HEK293T (cell line): ENCODE data around the gene HIPK1.

Experiments
- CTCF ChIA-PET: fragments of 350-600 bp; formaldehyde crosslinking; extraction: SDS; loops from one replicate; lab custom pipeline; 2021; ENCODE audit warnings: antibody characterized with exemption, inconsistent platforms; lab: Yijun Ruan, JAX
- POLR2A ChIA-PET: fragments of 350-600 bp; formaldehyde crosslinking; extraction: SDS; loops from one replicate; lab custom pipeline; 2020; ENCODE audit warnings: antibody characterized with exemption, inconsistent platforms; lab: Yijun Ruan, JAX
- DNase-seq: peaks from one replicate; pipeline ENCODE4 v3.0.0; 2012; ENCODE audit warnings: mixed read lengths; ENCODE audit errors: extremely low spot score
- ARNT ChIP-seq: fragments of 450-650 bp; IDR thresholded peaks from 2 replicates; pipeline ENCODE4 v1.6.1; 2017; ENCODE audit warnings: mild to moderate bottlenecking
- BHLHE40 ChIP-seq: fragments of 450-650 bp; IDR thresholded peaks from 2 replicates; pipeline ENCODE4 v1.6.1; 2016; ENCODE audit warnings: mild to moderate bottlenecking, moderate library complexity, borderline replicate concordance
- CTBP1 ChIP-seq: fragments of 450-650 bp; IDR thresholded peaks from 2 replicates; pipeline ENCODE4 v1.6.1; 2016; ENCODE audit warnings: borderline replicate concordance
- ELF4 ChIP-seq: fragments of 450-650 bp; IDR thresholded peaks from 2 replicates; pipeline ENCODE4 v1.6.1; 2017; ENCODE audit warnings: antibody characterized with exemption
- FOXA1 ChIP-seq: fragments of 450-650 bp; IDR thresholded peaks from 2 replicates; pipeline ENCODE4 v1.6.1; 2016; ENCODE audit warnings: mild to moderate bottlenecking
- FOXK2 ChIP-seq: fragments of 450-650 bp; IDR thresholded peaks from 2 replicates; pipeline ENCODE4 v1.6.1; 2016; ENCODE audit warnings: mild to moderate bottlenecking
- FOXM1 ChIP-seq: fragments of 450-650 bp; IDR thresholded peaks from 2 replicates; pipeline ENCODE4 v1.6.1; 2017; ENCODE audit warnings: mild to moderate bottlenecking, borderline replicate concordance
- HDGF ChIP-seq: fragments of 450-650 bp; IDR thresholded peaks from 2 replicates; pipeline ENCODE4 v1.6.1; 2017; ENCODE audit warnings: antibody characterized with exemption, borderline replicate concordance
- L3MBTL2 ChIP-seq: fragments of 450-650 bp; conservative IDR thresholded peaks from 2 replicates; pipeline ENCODE4 v1.6.1; 2016; ENCODE audit warnings: mild to moderate bottlenecking
- LEF1 ChIP-seq: fragments of 450-650 bp; IDR thresholded peaks from 2 replicates; pipeline ENCODE4 v1.6.1; 2017; ENCODE audit warnings: mild to moderate bottlenecking, borderline replicate concordance
- NFRKB ChIP-seq: fragments of 450-650 bp; IDR thresholded peaks from 2 replicates; pipeline ENCODE4 v1.6.1; 2016; ENCODE audit warnings: mild to moderate bottlenecking, moderate library complexity
- SP1 ChIP-seq: fragments of 450-650 bp; IDR thresholded peaks from 2 replicates; pipeline ENCODE4 v1.6.1; 2017
- SUZ12 ChIP-seq: fragments of 450-650 bp; IDR thresholded peaks from 2 replicates; pipeline ENCODE4 v1.6.1; 2016; ENCODE audit warnings: mild to moderate bottlenecking
- TARDBP ChIP-seq: fragments of 450-650 bp; IDR thresholded peaks from 2 replicates; pipeline ENCODE4 v1.6.1; 2016
- ZNF384 ChIP-seq: fragments of 450-650 bp; IDR thresholded peaks from 2 replicates; pipeline ENCODE4 v1.6.1; 2016
- TF ChIP-seq, protein P1 (sequence below): fragments of 450-650 bp; IDR thresholded peaks from 2 replicates; pipeline ENCODE4 v1.6.1; 2016

The HIPK1 gene

DNA sequence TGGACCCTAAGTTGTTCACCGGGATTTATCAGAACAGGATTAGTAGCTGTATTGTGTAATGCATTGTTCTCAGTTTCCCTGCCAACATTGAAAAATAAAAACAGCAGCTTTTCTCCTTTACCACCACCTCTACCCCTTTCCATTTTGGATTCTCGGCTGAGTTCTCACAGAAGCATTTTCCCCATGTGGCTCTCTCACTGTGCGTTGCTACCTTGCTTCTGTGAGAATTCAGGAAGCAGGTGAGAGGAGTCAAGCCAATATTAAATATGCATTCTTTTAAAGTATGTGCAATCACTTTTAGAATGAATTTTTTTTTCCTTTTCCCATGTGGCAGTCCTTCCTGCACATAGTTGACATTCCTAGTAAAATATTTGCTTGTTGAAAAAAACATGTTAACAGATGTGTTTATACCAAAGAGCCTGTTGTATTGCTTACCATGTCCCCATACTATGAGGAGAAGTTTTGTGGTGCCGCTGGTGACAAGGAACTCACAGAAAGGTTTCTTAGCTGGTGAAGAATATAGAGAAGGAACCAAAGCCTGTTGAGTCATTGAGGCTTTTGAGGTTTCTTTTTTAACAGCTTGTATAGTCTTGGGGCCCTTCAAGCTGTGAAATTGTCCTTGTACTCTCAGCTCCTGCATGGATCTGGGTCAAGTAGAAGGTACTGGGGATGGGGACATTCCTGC lies 46.2 kb downstream of the HIPK1 start:
- no peak for TF ChIP-seq L3MBTL2
- ChIA-PET CTCF (no interaction called here), POLR2A (no interaction called here)
- no peak for DNase-seq

DNA sequence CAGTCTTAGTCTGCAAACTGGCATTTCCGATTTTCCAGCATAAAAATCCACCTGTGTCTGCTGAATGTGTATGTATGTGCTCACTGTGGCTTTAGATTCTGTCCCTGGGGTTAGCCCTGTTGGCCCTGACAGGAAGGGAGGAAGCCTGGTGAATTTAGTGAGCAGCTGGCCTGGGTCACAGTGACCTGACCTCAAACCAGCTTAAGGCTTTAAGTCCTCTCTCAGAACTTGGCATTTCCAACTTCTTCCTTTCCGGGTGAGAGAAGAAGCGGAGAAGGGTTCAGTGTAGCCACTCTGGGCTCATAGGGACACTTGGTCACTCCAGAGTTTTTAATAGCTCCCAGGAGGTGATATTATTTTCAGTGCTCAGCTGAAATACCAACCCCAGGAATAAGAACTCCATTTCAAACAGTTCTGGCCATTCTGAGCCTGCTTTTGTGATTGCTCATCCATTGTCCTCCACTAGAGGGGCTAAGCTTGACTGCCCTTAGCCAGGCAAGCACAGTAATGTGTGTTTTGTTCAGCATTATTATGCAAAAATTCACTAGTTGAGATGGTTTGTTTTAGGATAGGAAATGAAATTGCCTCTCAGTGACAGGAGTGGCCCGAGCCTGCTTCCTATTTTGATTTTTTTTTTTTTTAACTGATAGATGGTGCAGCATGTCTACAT lies 47.6 kb downstream of the HIPK1 start:
- POLR2A ChIA-PET: no interaction called here

DNA sequence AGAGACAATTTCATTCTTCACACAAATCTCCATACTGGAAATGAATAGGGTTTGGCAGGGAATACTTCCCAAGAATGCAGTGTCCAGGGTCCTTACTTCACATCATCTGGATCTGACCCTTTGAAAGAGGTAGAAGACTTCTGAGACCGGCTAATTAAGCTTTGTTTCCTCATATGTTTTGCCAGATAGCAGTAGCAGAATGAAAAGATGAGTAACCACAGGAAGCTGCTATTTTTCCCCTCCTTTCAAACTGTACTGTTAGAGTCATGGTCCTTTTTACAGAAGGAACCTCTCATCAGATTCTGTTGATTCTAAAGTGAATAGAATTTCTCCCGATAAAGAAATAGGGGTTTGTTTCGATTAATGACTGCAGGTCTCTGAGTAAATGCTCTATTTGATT lies 48.8 kb downstream of the HIPK1 start:
- CTCF ChIA-PET: interaction anchor here (0.6 to 1.7 kb wide), 3 partner anchors 31 to 305 kb away, joined by 5 to 16 read pairs (median 7); no protein-coding TSS in a partner anchor
- DNase-seq: no peak
- TF ChIP-seq TARDBP (no peak), ZNF384 (no peak), LEF1 (no peak), BHLHE40 (no peak), NFRKB (no peak)
- POLR2A ChIA-PET: no interaction called here

More for the DNA sequence above, 47.6 kb downstream of the HIPK1 start:
- CTCF ChIA-PET: interaction anchor here (0.6 to 1.7 kb wide), 6 partner anchors 30 to 306 kb away, joined by 3 to 16 read pairs (median 6); no protein-coding TSS in a partner anchor
- DNase-seq: peak; percentile 46
- no peak for TF ChIP-seq LEF1
- TF ChIP-seq SUZ12: no peak
- no peak for TF ChIP-seq HDGF
- TF ChIP-seq, protein P1, sequence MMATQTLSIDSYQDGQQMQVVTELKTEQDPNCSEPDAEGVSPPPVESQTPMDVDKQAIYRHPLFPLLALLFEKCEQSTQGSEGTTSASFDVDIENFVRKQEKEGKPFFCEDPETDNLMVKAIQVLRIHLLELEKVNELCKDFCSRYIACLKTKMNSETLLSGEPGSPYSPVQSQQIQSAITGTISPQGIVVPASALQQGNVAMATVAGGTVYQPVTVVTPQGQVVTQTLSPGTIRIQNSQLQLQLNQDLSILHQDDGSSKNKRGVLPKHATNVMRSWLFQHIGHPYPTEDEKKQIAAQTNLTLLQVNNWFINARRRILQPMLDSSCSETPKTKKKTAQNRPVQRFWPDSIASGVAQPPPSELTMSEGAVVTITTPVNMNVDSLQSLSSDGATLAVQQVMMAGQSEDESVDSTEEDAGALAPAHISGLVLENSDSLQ: no peak
- TF ChIP-seq FOXK2: no peak
- no peak for TF ChIP-seq CTBP1
- TF ChIP-seq L3MBTL2: no peak
- no peak for TF ChIP-seq ARNT
- no peak for TF ChIP-seq BHLHE40
- no peak for TF ChIP-seq FOXM1
- TF ChIP-seq ELF4: no peak
- TF ChIP-seq NFRKB: no peak
- TF ChIP-seq SP1: no peak
- TF ChIP-seq FOXA1: no peak
- TF ChIP-seq TARDBP: no peak
- TF ChIP-seq ZNF384: no peak

DNA sequence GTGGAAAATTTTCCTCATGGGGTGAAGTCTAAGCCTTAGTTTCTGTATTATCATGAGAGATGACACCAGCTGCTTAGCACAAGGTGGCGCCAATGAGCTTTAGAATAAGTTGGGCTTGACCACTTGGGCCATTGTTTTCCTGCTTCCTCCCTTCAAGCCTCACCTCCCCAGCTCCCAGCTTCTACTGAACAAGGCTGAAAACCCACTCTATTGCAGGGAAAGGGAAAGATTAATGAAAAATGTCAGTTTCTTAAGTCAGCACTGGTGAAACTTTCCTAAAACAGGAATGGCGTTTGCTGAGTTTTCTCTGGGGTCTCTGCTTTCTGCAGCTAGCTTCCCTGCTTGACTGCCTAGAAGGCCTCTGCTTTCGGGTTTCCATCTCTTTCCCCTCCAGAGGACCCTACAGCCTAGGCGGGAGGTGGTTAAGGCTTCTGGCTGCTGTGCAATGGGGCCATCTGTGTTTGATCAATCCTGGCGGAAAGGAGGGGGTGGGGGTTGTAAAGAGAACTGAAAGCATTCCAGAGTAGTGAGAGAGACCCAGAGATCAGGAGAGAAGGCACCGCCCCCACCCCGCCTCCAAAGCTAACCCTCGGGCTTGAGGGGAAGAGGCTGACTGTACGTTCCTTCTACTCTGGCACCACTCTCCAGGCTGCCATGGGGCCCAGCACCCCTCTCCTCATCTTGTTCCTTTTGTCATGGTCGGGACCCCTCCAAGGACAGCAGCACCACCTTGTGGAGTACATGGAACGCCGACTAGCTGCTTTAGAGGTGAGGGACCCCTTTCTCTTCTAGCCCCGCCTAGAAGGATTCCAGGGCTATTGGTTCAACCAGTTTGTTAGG lies 50.0 kb downstream of the HIPK1 start, which contains the start of gene OLFML3:
OLFML3 (plus strand) TSS at position 612 of the 840 bp plus-strand sequence; CDS start at position 655, 43 bp downstream.
- POLR2A ChIA-PET: interaction anchor here (1.0 to 1.5 kb wide), 2 partner anchors 22 to 304 kb away, joined by 3 read pairs; no protein-coding TSS in a partner anchor
- CTCF ChIA-PET: interaction anchor here (0.7 to 1.7 kb wide), 18 partner anchors 11 to 364 kb away, joined by 3 to 18 read pairs (median 4); partner anchors contain the start of gene SYT6
- peak; percentile 74 for DNase-seq
- no peak for TF ChIP-seq L3MBTL2
- TF ChIP-seq FOXA1: no peak
- no peak for TF ChIP-seq NFRKB
- TF ChIP-seq FOXM1: no peak
- TF ChIP-seq ZNF384: no peak
- no peak for TF ChIP-seq SUZ12

DNA sequence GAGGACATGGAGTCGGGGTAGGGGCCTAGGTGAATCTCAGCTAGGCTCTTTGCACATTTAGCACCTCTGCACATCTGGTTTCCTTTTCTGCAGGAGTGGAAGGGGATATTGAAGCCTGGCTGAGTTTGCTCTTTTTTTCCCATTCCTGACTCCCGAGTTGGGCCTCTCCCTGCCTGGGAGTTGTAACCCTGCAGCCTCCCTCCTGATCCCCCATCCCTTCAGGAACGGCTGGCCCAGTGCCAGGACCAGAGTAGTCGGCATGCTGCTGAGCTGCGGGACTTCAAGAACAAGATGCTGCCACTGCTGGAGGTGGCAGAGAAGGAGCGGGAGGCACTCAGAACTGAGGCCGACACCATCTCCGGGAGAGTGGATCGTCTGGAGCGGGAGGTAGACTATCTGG lies 51.0 kb downstream of the HIPK1 start:
- POLR2A ChIA-PET: no interaction called here
- no peak for TF ChIP-seq NFRKB
- no peak for TF ChIP-seq CTBP1
- no peak for TF ChIP-seq ELF4
- TF ChIP-seq SP1: no peak
- no peak for TF ChIP-seq SUZ12
- TF ChIP-seq FOXK2: no peak
- TF ChIP-seq TARDBP: no peak
- TF ChIP-seq, protein P1: no peak
- no peak for TF ChIP-seq L3MBTL2
- no peak for TF ChIP-seq FOXM1
- TF ChIP-seq ARNT: no peak
- no peak for TF ChIP-seq HDGF
- no peak for TF ChIP-seq ZNF384
- TF ChIP-seq BHLHE40: no peak
- no peak for TF ChIP-seq LEF1
- TF ChIP-seq FOXA1: no peak
- CTCF ChIA-PET: interaction anchor here (0.7 to 1.7 kb wide), 7 partner anchors 13 to 366 kb away, joined by 3 to 18 read pairs (median 4); no protein-coding TSS in a partner anchor
- no peak for DNase-seq
